ENCODE results near the gene MZT2B.
"Not testable (repeated sequence)": the region's sequence is repeated elsewhere in the genome, so short reads cannot be mapped to it uniquely, and the experiment has no call there.

Gene MZT2B

GRCh38 chr2:130181325-130181879 lies 660 bp upstream of the MZT2B start, which contains the start of gene SMPD4:
TSS of gene SMPD4 (minus strand) at chr2:130181602. CDS start at chr2:130176592, 5,010 bp downstream.
- DNase-seq (ENCODE audit: low spot score in 2 of 2): peak; percentile 97 to 98
- H3K36me3 Mint-ChIP-seq: no peaks in the 10 kb centered on the region
- peak within 1 kb of the TSS; percentile 90 for H3K4me3 Mint-ChIP-seq
- H3K27ac Mint-ChIP-seq: peak within 1 kb of the TSS; percentile 95
- ATAC-seq (ENCODE audit: low read depth): peak; percentile 77
- H3K27me3 Mint-ChIP-seq: no peaks in the 10 kb centered on the region
- H3K9me3 Mint-ChIP-seq: no peaks in the 10 kb centered on the region
- peaks cover 7% of the 10 kb centered on the region for H3K4me1 Mint-ChIP-seq

- H3K4me3 Mint-ChIP-seq: peak overlapping the region; percentile 81
- H3K4me1 Mint-ChIP-seq; DNase-seq (ENCODE audit: low spot score in 2 of 2); H3K27me3 Mint-ChIP-seq; H3K9me3 Mint-ChIP-seq; ATAC-seq (ENCODE audit: low read depth); H3K27ac Mint-ChIP-seq; H3K36me3 Mint-ChIP-seq: not testable (repeated sequence)
Observed at GRCh38 chr2:130182826-130183511, 907 bp downstream of the MZT2B start.

- no peaks in the 10 kb centered on the region for H3K36me3 Mint-ChIP-seq
- H3K27ac Mint-ChIP-seq: peak overlapping the region; percentile 40
- DNase-seq (ENCODE audit: low spot score in 2 of 2) (no peak), ATAC-seq (ENCODE audit: low read depth) (no peak)
- peak overlapping the region; percentile 81 for H3K4me3 Mint-ChIP-seq
- no peaks in the 10 kb centered on the region for H3K9me3 Mint-ChIP-seq
- peaks cover 4% of the 10 kb centered on the region for H3K4me1 Mint-ChIP-seq
- no peaks in the 10 kb centered on the region for H3K27me3 Mint-ChIP-seq
Observed at GRCh38 chr2:130183512-130184373, 1.7 kb downstream of the MZT2B start.

GRCh38 chr2:130185436-130185835 lies 3.4 kb downstream of the MZT2B start:
- Mint-ChIP-seq H3K4me1 (peaks cover 4% of the 10 kb centered on the region), H3K9me3 (no peaks in the 10 kb centered on the region), H3K27ac (peak overlapping the region; percentile 38), H3K36me3 (no peaks in the 10 kb centered on the region), H3K4me3 (no peak overlapping the region), H3K27me3 (no peaks in the 10 kb centered on the region)
- ATAC-seq (ENCODE audit: low read depth) (no peak), DNase-seq (ENCODE audit: low spot score in 2 of 2) (no peak)

- Mint-ChIP-seq H3K27ac (no peak overlapping the region), H3K9me3 (no peaks in the 10 kb centered on the region), H3K36me3 (no peaks in the 10 kb centered on the region), H3K4me1 (peaks cover 4% of the 10 kb centered on the region), H3K27me3 (no peaks in the 10 kb centered on the region), H3K4me3 (no peak overlapping the region)
- no peak for DNase-seq (ENCODE audit: low spot score in 2 of 2)
- no peak for ATAC-seq (ENCODE audit: low read depth)
Observed at GRCh38 chr2:130185896-130186295, 3.8 kb downstream of the MZT2B start.

GRCh38 chr2:130186391-130186790 lies 4.3 kb downstream of the MZT2B start:
- H3K4me1 Mint-ChIP-seq: peaks cover 4% of the 10 kb centered on the region
- H3K9me3 Mint-ChIP-seq: no peaks in the 10 kb centered on the region
- H3K27me3 Mint-ChIP-seq: no peaks in the 10 kb centered on the region
- no peak overlapping the region for H3K27ac Mint-ChIP-seq
- ATAC-seq (ENCODE audit: low read depth): no peak
- H3K4me3 Mint-ChIP-seq: no peak overlapping the region
- DNase-seq (ENCODE audit: low spot score in 2 of 2): no peak
- peaks cover 5% of the 10 kb centered on the region for H3K36me3 Mint-ChIP-seq

- DNase-seq (ENCODE audit: low spot score in 2 of 2) (no peak), ATAC-seq (ENCODE audit: low read depth) (no peak)
- peaks cover 4% of the 10 kb centered on the region for H3K4me1 Mint-ChIP-seq
- no peak overlapping the region for H3K27ac Mint-ChIP-seq
- no peaks in the 10 kb centered on the region for H3K27me3 Mint-ChIP-seq
- H3K36me3 Mint-ChIP-seq: peaks cover 6% of the 10 kb centered on the region
- no peak overlapping the region for H3K4me3 Mint-ChIP-seq
- H3K9me3 Mint-ChIP-seq: no peaks in the 10 kb centered on the region
Observed at GRCh38 chr2:130187268-130187667, 5.2 kb downstream of the MZT2B start.

- not testable (repeated sequence) for H3K36me3 Mint-ChIP-seq; DNase-seq (ENCODE audit: low spot score in 2 of 2); H3K27me3 Mint-ChIP-seq; ATAC-seq (ENCODE audit: low read depth); H3K27ac Mint-ChIP-seq; H3K4me3 Mint-ChIP-seq; H3K4me1 Mint-ChIP-seq; H3K9me3 Mint-ChIP-seq
Observed at GRCh38 chr2:130187859-130188792, 6.1 kb downstream of the MZT2B start.

GRCh38 chr2:130188958-130189357 lies 6.9 kb downstream of the MZT2B start:
- DNase-seq (ENCODE audit: low spot score in 2 of 2); H3K36me3 Mint-ChIP-seq; ATAC-seq (ENCODE audit: low read depth); H3K4me3 Mint-ChIP-seq; H3K9me3 Mint-ChIP-seq; H3K27ac Mint-ChIP-seq; H3K27me3 Mint-ChIP-seq; H3K4me1 Mint-ChIP-seq: not testable (repeated sequence)

- H3K9me3 Mint-ChIP-seq: no peaks in the 10 kb centered on the region
- DNase-seq (ENCODE audit: low spot score in 2 of 2) (no peak), ATAC-seq (ENCODE audit: low read depth) (no peak)
- no peak overlapping the region for H3K4me3 Mint-ChIP-seq
- no peaks in the 10 kb centered on the region for H3K27me3 Mint-ChIP-seq
- no peak overlapping the region for H3K27ac Mint-ChIP-seq
- no peaks in the 10 kb centered on the region for H3K4me1 Mint-ChIP-seq
- H3K36me3 Mint-ChIP-seq: peaks cover 6% of the 10 kb centered on the region
Observed at GRCh38 chr2:130190237-130190636, 8.2 kb downstream of the MZT2B start.

- H3K4me1 Mint-ChIP-seq; H3K9me3 Mint-ChIP-seq; H3K27ac Mint-ChIP-seq; H3K4me3 Mint-ChIP-seq; DNase-seq (ENCODE audit: low spot score in 2 of 2); H3K27me3 Mint-ChIP-seq; ATAC-seq (ENCODE audit: low read depth); H3K36me3 Mint-ChIP-seq: not testable (repeated sequence)
Observed at GRCh38 chr2:130191319-130191718, 9.3 kb downstream of the MZT2B start.

GRCh38 chr2:130192451-130192850 lies 10.4 kb downstream of the MZT2B start:
- H3K27me3 Mint-ChIP-seq; ATAC-seq (ENCODE audit: low read depth); H3K27ac Mint-ChIP-seq; DNase-seq (ENCODE audit: low spot score in 2 of 2); H3K9me3 Mint-ChIP-seq; H3K4me3 Mint-ChIP-seq; H3K36me3 Mint-ChIP-seq; H3K4me1 Mint-ChIP-seq: not testable (repeated sequence)

- ATAC-seq (ENCODE audit: low read depth); H3K4me1 Mint-ChIP-seq; H3K9me3 Mint-ChIP-seq; H3K36me3 Mint-ChIP-seq; H3K4me3 Mint-ChIP-seq; H3K27ac Mint-ChIP-seq; DNase-seq (ENCODE audit: low spot score in 2 of 2); H3K27me3 Mint-ChIP-seq: not testable (repeated sequence)
Observed at GRCh38 chr2:130193824-130194223, 11.8 kb downstream of the MZT2B start.
